Natural killer cell (primary cell): ENCODE data around the gene ERN1. TPM values are rescaled to one million over a fixed set of nuclear protein-coding genes. Genes with fewer than 3 reads are reported as not detected.

Experiments used
- ATAC-seq, 3 donors: fragments of 150-1000 bp in 2 of 3; fragments of 200-7000 bp in 1 of 3; cut with Tn5 transposase; 1 replicate in 1 of 3; 2 replicates in 2 of 3; pipeline ENCODE4 v1.10.0; 2021; ENCODE audit warnings: mild to moderate bottlenecking in 2 of 3, moderate library complexity in 2 of 3
- DNase-seq, 2 donors: peaks; one replicate each; pipeline versions ENCODE4 v3.0.0 to v3.0.0-alpha.2; 2013 to 2021; ENCODE audit warnings: mixed read lengths in 1 of 2
- H3K27ac ChIP-seq: one replicate; pipeline ENCODE4 v1.5.1; 2013; ENCODE audit warnings: mild to moderate bottlenecking, low read length
- H3K27me3 ChIP-seq: one replicate; pipeline ENCODE4 v1.6.1; 2013; ENCODE audit warnings: low read length; ENCODE audit not compliant: control insufficient read depth, insufficient read depth
- H3K36me3 ChIP-seq: one replicate; pipeline ENCODE4 v1.6.1; 2013; ENCODE audit warnings: low read length; ENCODE audit not compliant: control insufficient read depth, insufficient read depth
- H3K4me1 ChIP-seq: one replicate; pipeline ENCODE4 v1.6.1; 2013; ENCODE audit warnings: low read length; ENCODE audit not compliant: control insufficient read depth, insufficient read depth
- H3K4me3 ChIP-seq: one replicate; pipeline ENCODE4 v1.5.1; 2013; ENCODE audit warnings: low read length
- H3K9me3 ChIP-seq: one replicate; pipeline ENCODE4 v1.6.1; 2013; ENCODE audit warnings: low read length; ENCODE audit not compliant: control insufficient read depth, insufficient read depth
- H3K27ac Mint-ChIP-seq, 2 donors: one replicate each; pipeline ENCODE4 v1.8.0; 2022; ENCODE audit warnings: mild to moderate bottlenecking in 2 of 2, mixed read lengths in 2 of 2, moderate library complexity in 1 of 2
- H3K27me3 Mint-ChIP-seq, 2 donors: one replicate each; pipeline ENCODE4 v1.8.0; 2022; ENCODE audit warnings: low read depth in 2 of 2, mixed read lengths in 2 of 2
- H3K36me3 Mint-ChIP-seq: one replicate; pipeline ENCODE4 v1.8.0; 2022; ENCODE audit warnings: mixed read lengths
- H3K4me1 Mint-ChIP-seq, 2 donors: one replicate each; pipeline ENCODE4 v1.8.0; 2022; ENCODE audit warnings: mixed read lengths in 2 of 2
- H3K4me3 Mint-ChIP-seq: one replicate; pipeline ENCODE4 v1.8.0; 2022; ENCODE audit warnings: mild to moderate bottlenecking, moderate library complexity, mixed read lengths
- H3K9me3 Mint-ChIP-seq, 2 donors: one replicate each; pipeline ENCODE4 v1.8.0; 2022; ENCODE audit warnings: mixed read lengths in 2 of 2
- WGBS: methylation state at CpG from one replicate; pipeline ENCODE4 v1.1.7; 2013; ENCODE audit warnings: missing lambda C conversion rate; ENCODE audit not compliant: insufficient coverage; 5-methylcytosine and 5-hydroxymethylcytosine counted together
- intact Hi-C: fragments of 100-400 bp; cut with micrococcal nuclease; formaldehyde crosslinking; loops from one replicate; pipeline ENCODE4 v1.14.2; 2022
- total RNA-seq, 4 donors: library from RNA; stranded (reverse); fragments of 120-200 nt in 1 of 4; gene quantifications; one replicate each; pipeline versions ENCODE4 v1.2.3 to v1.2.4, GENCODE V29; 2013 to 2022
- TF ChIP-seq, protein P1 (sequence below): fragments of 200-600 bp; IDR thresholded peaks from one replicate; pipeline ENCODE4 v1.8.0; 2022; ENCODE audit warnings: antibody characterized with exemption

Gene ERN1
- total RNA-seq, 3 donors from 2014 or later (not counting 1 experiment from before 2014, with no cell fraction given): 52.9 to 90.5 (median 67.2) TPM

- Mint-ChIP-seq H3K9me3 (no peaks in the 10 kb centered on the region), H3K4me3 (no peak overlapping the region), H3K27ac (no peak overlapping the region), H3K36me3 (peaks cover 19% of the 10 kb centered on the region), H3K27me3 (no peaks in the 10 kb centered on the region), H3K4me1 (peaks cover 15 to 33% of the 10 kb centered on the region in 2 donors)
- no peaks in the 10 kb centered on the region for H3K4me1 ChIP-seq
- H3K36me3 ChIP-seq: peaks cover 20% of the 10 kb centered on the region
- no peak overlapping the region for H3K4me3 ChIP-seq
- no peak overlapping the region for H3K27ac ChIP-seq
- TF ChIP-seq, protein P1, sequence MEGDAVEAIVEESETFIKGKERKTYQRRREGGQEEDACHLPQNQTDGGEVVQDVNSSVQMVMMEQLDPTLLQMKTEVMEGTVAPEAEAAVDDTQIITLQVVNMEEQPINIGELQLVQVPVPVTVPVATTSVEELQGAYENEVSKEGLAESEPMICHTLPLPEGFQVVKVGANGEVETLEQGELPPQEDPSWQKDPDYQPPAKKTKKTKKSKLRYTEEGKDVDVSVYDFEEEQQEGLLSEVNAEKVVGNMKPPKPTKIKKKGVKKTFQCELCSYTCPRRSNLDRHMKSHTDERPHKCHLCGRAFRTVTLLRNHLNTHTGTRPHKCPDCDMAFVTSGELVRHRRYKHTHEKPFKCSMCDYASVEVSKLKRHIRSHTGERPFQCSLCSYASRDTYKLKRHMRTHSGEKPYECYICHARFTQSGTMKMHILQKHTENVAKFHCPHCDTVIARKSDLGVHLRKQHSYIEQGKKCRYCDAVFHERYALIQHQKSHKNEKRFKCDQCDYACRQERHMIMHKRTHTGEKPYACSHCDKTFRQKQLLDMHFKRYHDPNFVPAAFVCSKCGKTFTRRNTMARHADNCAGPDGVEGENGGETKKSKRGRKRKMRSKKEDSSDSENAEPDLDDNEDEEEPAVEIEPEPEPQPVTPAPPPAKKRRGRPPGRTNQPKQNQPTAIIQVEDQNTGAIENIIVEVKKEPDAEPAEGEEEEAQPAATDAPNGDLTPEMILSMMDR: no peak
- ATAC-seq (no peak), DNase-seq (no peak)
- WGBS: 90% methylated on average over 7 of the region's 8 CpGs
- intact Hi-C loops: no loop called here
- H3K9me3 ChIP-seq: no peaks in the 10 kb centered on the region
- H3K27me3 ChIP-seq: no peaks in the 10 kb centered on the region
These were observed 32.6 kb downstream of the ERN1 start for GRCh38 chr17:64097196-64097936.

DNA sequence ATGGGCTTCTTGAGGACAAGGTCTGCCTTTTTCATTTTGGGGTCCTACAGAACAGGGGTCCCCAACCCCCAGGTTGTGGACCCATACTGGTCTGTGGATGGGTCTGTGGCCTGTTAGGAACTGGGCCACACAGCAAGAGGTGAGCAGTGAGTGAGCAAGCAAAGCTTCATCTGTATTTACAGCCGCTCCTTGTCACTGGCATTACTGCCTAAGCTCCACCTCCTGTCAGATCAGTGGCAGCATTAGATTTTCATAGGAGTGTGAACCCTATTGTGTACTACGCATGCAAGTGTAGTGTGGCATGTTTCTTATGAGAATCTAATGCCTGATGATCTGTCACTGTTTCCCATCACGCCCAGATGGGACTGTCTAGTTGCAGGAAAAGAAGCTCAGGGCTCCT lies 33.9 kb downstream of the ERN1 start:
- H3K9me3 ChIP-seq: no peaks in the 10 kb centered on the region
- no peak for ATAC-seq
- no peak overlapping the region for H3K27ac ChIP-seq
- no peak overlapping the region for H3K4me3 ChIP-seq
- peak overlapping the region in 1 of 2 donors; percentile 46 for H3K27ac Mint-ChIP-seq
- no peak for DNase-seq
- WGBS: 96% methylated on average over 3 of the region's 3 CpGs
- H3K27me3 ChIP-seq: no peaks in the 10 kb centered on the region
- no peaks in the 10 kb centered on the region for H3K9me3 Mint-ChIP-seq
- H3K36me3 Mint-ChIP-seq: peaks cover 19% of the 10 kb centered on the region
- intact Hi-C loops: no loop called here
- TF ChIP-seq, protein P1: no peak
- no peak overlapping the region for H3K4me3 Mint-ChIP-seq
- H3K4me1 ChIP-seq: peaks cover 10% of the 10 kb centered on the region
- peaks cover 20% of the 10 kb centered on the region for H3K36me3 ChIP-seq
- no peaks in the 10 kb centered on the region for H3K27me3 Mint-ChIP-seq
- peaks cover 15 to 45% of the 10 kb centered on the region in 2 donors for H3K4me1 Mint-ChIP-seq

DNA sequence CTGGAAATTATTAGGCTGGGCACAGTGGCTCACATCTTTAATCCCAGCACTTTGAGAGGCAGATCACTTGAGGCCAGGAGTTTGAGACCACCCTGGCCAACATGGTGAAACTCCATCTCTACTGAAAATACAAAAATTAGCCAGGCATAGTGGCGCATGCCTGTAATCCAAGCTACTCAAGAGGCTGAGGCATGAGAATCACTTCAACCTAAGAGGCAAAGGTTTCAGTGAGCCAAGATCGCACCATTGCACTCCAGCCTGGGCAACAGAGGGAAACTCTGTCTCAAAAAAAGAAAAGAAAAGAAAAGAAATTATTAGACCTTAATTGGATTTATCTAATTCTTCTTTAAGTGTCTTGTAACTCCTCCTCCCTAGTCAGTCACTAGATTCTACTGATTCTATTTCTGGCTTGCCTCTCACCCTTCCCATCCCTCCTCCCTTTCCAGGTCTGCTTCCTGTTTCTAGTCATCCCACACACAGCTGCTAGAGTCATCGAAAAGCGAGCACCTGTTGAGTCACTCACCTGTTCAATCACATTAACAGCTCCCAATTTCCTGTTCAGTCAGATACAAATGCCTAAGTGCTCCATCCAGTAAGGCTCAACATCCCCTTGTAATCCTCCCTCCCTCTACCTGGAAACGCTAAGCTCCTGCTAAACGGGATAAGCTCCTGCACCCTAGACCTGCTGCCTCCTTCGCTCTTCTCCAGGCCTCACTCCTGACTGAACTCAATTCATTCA lies 34.6 kb downstream of the ERN1 start:
- H3K9me3 Mint-ChIP-seq: no peaks in the 10 kb centered on the region
- WGBS: 82% methylated on average over 6 of the region's 7 CpGs
- H3K4me3 Mint-ChIP-seq: no peak overlapping the region
- H3K4me1 Mint-ChIP-seq: peaks cover 15 to 48% of the 10 kb centered on the region in 2 donors
- H3K4me3 ChIP-seq: no peak overlapping the region
- peak overlapping the region in 1 of 2 donors; percentile 46 for H3K27ac Mint-ChIP-seq
- no peak for ATAC-seq
- H3K4me1 ChIP-seq: peaks cover 10% of the 10 kb centered on the region
- TF ChIP-seq, protein P1: no peak
- no peak for DNase-seq
- peaks cover 19% of the 10 kb centered on the region for H3K36me3 Mint-ChIP-seq
- no peaks in the 10 kb centered on the region for H3K27me3 Mint-ChIP-seq
- H3K36me3 ChIP-seq: peaks cover 20% of the 10 kb centered on the region
- H3K27ac ChIP-seq: no peak overlapping the region
- no peaks in the 10 kb centered on the region for H3K27me3 ChIP-seq
- H3K9me3 ChIP-seq: no peaks in the 10 kb centered on the region
- intact Hi-C loops: no loop called here
